SK-N-SH treated with all-trans-retinoic acid at 6 μM for 48 hours (cell line): ENCODE results near the gene ISG20.

Experiments used
- ATAC-seq: fragments of 200-7000 bp; cut with Tn5 transposase; 3 replicates; pipeline ENCODE4 v1.9.1; 2020; ENCODE audit warnings: mild to moderate bottlenecking, moderate library complexity
- ARNTL ChIP-seq: fragments of 450-650 bp; formaldehyde crosslinking; IDR thresholded peaks from 2 replicates; pipeline ENCODE4 v1.5.0; 2020; ENCODE audit warnings: low read depth, mild to moderate bottlenecking, moderate library complexity, borderline replicate concordance
- CREB5 ChIP-seq: fragments of 250-450 bp; sonication (Bioruptor Pico); IDR thresholded peaks from 2 replicates; pipeline ENCODE4 v1.5.1; 2020; ENCODE audit warnings: low read depth, mild to moderate bottlenecking, moderate library complexity
- CSRNP3 ChIP-seq: fragments of 250-450 bp; sonication (Bioruptor Pico); IDR thresholded peaks from 2 replicates; pipeline ENCODE4 v1.5.1; 2021; ENCODE audit warnings: mild to moderate bottlenecking, moderate library complexity
- ESRRG ChIP-seq: fragments of 250-450 bp; sonication (Bioruptor Pico); IDR thresholded peaks from 2 replicates; pipeline ENCODE4 v1.6.1; 2021; ENCODE audit warnings: mild to moderate bottlenecking
- ISL1 ChIP-seq: fragments of 250-450 bp; sonication (Bioruptor Pico); IDR thresholded peaks from 2 replicates; pipeline ENCODE4 v2.1.2; 2022; ENCODE audit warnings: mild to moderate bottlenecking, moderate library complexity
- OSR1 ChIP-seq: fragments of 250-450 bp; sonication (Bioruptor Pico); IDR thresholded peaks from 2 replicates; pipeline ENCODE4 v1.8.0; 2022; ENCODE audit warnings: moderate library complexity, mild to moderate bottlenecking, inconsistent platforms
- PPARA ChIP-seq: fragments of 250-450 bp; sonication (Bioruptor Pico); IDR thresholded peaks from 2 replicates; pipeline ENCODE4 v1.5.0; 2020; ENCODE audit warnings: mild to moderate bottlenecking, borderline replicate concordance
- RARB ChIP-seq: fragments of 250-450 bp; sonication (Bioruptor Pico); IDR thresholded peaks from 2 replicates; pipeline ENCODE4 v1.8.0; 2021; ENCODE audit warnings: mild to moderate bottlenecking, moderate library complexity
- SNAI2 ChIP-seq: fragments of 250-450 bp; sonication (Bioruptor Pico); IDR thresholded peaks from 2 replicates; pipeline ENCODE4 v1.5.0; 2020; ENCODE audit warnings: mild to moderate bottlenecking, moderate library complexity
- TCF4 ChIP-seq: fragments of 250-450 bp; sonication (Bioruptor Pico); IDR thresholded peaks from 2 replicates; pipeline ENCODE4 v1.8.0; 2021; ENCODE audit warnings: mild to moderate bottlenecking, moderate library complexity, borderline replicate concordance
- ZC3H10 ChIP-seq: fragments of 250-450 bp; sonication (Bioruptor Pico); IDR thresholded peaks from 2 replicates; pipeline ENCODE4 v1.5.1; 2021; ENCODE audit warnings: mild to moderate bottlenecking, moderate library complexity
- ZFP3 ChIP-seq: fragments of 250-450 bp; sonication (Bioruptor Pico); IDR thresholded peaks from 2 replicates; pipeline ENCODE4 v1.5.0; 2020; ENCODE audit warnings: mild to moderate bottlenecking, moderate library complexity
- ZFP30 ChIP-seq: fragments of 450-650 bp; formaldehyde crosslinking; IDR thresholded peaks from 2 replicates; pipeline ENCODE4 v1.5.0; 2022; ENCODE audit warnings: mild to moderate bottlenecking, moderate library complexity
- ZNF8 ChIP-seq: fragments of 450-650 bp; formaldehyde crosslinking; IDR thresholded peaks from 2 replicates; pipeline ENCODE4 v1.5.0; 2020; ENCODE audit warnings: mild to moderate bottlenecking, moderate library complexity
- TF ChIP-seq, protein P1 (sequence below): fragments of 250-450 bp; sonication (Bioruptor Pico); IDR thresholded peaks from 2 replicates; pipeline ENCODE4 v1.8.0; 2020; ENCODE audit warnings: mild to moderate bottlenecking, moderate library complexity, borderline replicate concordance
- TF ChIP-seq, protein P2 (sequence below): fragments of 250-450 bp; sonication (Bioruptor Pico); IDR thresholded peaks from 2 replicates; pipeline ENCODE4 v1.5.0; 2020; ENCODE audit warnings: mild to moderate bottlenecking, moderate library complexity
- TF ChIP-seq, protein P3 (sequence below): fragments of 250-450 bp; sonication (Bioruptor Pico); IDR thresholded peaks from 2 replicates; pipeline ENCODE4 v1.8.0; 2021; ENCODE audit warnings: low read depth, mild to moderate bottlenecking, moderate library complexity, borderline replicate concordance

Gene ISG20

DNA sequence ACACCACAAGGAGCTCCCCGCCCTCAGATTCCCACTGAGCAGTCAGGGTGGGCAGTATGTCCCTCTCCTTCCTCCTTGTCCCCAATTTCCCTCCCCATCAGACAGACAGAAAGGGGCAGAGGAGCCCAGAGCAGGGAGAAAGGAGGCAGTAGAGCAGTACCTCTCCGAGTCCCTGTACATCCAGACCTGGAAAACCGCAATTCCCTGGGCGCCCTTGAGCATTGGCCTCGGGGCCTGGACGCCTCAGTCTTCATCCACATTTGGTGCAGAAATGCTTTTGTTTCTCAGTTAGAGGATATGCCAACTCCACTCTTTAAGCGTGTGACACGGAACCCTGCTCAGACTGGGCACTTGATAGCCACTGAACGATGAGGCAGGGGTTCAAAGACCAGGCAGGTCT, 5.9 kb downstream of the ISG20 start (continued):
- TF ChIP-seq PPARA (CRISPR knock-in tag) (no peak), ZC3H10 (CRISPR knock-in tag) (no peak), TCF4 (CRISPR knock-in tag) (no peak)
- TF ChIP-seq, protein P1, sequence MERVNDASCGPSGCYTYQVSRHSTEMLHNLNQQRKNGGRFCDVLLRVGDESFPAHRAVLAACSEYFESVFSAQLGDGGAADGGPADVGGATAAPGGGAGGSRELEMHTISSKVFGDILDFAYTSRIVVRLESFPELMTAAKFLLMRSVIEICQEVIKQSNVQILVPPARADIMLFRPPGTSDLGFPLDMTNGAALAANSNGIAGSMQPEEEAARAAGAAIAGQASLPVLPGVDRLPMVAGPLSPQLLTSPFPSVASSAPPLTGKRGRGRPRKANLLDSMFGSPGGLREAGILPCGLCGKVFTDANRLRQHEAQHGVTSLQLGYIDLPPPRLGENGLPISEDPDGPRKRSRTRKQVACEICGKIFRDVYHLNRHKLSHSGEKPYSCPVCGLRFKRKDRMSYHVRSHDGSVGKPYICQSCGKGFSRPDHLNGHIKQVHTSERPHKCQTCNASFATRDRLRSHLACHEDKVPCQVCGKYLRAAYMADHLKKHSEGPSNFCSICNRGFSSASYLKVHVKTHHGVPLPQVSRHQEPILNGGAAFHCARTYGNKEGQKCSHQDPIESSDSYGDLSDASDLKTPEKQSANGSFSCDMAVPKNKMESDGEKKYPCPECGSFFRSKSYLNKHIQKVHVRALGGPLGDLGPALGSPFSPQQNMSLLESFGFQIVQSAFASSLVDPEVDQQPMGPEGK (CRISPR knock-in tag) = no peak

DNA sequence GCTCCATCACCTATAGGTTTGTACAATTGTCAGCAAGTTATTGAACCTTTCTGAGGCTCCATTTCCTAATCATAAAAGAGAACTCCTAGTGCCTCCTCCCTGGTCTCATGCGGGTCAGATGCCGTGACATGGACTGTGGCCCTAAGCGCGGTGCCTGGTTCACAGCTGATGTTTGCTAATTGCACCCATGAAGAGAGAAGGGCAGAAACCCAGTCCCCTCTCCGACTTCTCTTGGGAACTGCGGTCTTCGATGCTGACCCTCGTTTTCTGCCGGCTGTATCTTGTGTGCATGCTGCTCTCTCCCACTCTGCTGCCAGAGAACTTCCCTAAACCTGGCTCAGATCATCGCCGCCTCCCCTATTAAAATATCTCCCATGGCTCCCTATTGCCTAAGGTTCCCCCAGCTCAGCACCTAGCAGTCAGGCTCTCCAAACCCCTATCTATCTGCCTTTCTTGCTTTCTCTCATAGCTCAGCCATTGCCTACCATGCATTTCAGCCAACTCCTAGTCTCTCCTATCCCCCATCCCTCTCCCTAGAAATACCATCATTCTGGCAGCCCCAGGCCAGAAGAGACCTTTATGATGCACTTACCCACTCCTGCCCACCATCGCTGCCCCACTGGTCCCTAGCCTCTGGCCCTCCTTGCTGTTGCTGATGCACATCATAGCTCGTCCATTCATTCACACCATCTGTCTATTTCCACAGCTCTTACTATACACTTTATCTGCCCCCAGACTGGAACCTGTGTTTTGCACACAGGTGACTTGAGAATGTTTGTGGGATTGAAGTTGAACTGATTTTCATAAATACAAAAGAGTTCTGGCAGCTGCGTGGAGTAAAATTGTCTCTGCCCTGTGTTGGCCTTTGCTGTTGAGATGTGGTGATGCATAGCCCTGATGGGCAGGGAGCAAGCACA, 6.6 kb downstream of the ISG20 start:
- no peak for ATAC-seq
- TF ChIP-seq ZFP30 (CRISPR knock-in tag) (no peak), ZNF8 (CRISPR knock-in tag) (no peak), CREB5 (CRISPR knock-in tag) (no peak), TCF4 (CRISPR knock-in tag) (no peak), SNAI2 (no peak), ZFP3 (CRISPR knock-in tag) (no peak), CSRNP3 (CRISPR knock-in tag) (no peak), ESRRG (no peak), RARB (CRISPR knock-in tag) (no peak), PPARA (CRISPR knock-in tag) (no peak)
- TF ChIP-seq, protein P2, sequence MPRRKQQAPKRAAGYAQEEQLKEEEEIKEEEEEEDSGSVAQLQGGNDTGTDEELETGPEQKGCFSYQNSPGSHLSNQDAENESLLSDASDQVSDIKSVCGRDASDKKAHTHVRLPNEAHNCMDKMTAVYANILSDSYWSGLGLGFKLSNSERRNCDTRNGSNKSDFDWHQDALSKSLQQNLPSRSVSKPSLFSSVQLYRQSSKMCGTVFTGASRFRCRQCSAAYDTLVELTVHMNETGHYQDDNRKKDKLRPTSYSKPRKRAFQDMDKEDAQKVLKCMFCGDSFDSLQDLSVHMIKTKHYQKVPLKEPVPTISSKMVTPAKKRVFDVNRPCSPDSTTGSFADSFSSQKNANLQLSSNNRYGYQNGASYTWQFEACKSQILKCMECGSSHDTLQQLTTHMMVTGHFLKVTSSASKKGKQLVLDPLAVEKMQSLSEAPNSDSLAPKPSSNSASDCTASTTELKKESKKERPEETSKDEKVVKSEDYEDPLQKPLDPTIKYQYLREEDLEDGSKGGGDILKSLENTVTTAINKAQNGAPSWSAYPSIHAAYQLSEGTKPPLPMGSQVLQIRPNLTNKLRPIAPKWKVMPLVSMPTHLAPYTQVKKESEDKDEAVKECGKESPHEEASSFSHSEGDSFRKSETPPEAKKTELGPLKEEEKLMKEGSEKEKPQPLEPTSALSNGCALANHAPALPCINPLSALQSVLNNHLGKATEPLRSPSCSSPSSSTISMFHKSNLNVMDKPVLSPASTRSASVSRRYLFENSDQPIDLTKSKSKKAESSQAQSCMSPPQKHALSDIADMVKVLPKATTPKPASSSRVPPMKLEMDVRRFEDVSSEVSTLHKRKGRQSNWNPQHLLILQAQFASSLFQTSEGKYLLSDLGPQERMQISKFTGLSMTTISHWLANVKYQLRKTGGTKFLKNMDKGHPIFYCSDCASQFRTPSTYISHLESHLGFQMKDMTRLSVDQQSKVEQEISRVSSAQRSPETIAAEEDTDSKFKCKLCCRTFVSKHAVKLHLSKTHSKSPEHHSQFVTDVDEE (CRISPR knock-in tag) = no peak
- TF ChIP-seq, protein P1 (CRISPR knock-in tag) = no peak
- TF ChIP-seq, protein P3, sequence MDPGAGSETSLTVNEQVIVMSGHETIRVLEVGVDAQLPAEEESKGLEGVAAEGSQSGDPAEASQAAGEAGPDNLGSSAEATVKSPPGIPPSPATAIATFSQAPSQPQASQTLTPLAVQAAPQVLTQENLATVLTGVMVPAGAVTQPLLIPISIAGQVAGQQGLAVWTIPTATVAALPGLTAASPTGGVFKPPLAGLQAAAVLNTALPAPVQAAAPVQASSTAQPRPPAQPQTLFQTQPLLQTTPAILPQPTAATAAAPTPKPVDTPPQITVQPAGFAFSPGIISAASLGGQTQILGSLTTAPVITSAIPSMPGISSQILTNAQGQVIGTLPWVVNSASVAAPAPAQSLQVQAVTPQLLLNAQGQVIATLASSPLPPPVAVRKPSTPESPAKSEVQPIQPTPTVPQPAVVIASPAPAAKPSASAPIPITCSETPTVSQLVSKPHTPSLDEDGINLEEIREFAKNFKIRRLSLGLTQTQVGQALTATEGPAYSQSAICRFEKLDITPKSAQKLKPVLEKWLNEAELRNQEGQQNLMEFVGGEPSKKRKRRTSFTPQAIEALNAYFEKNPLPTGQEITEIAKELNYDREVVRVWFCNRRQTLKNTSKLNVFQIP (CRISPR knock-in tag) = no peak

- no peak for ATAC-seq
- TF ChIP-seq TCF4 (CRISPR knock-in tag) (no peak), ESRRG (no peak), ARNTL (CRISPR knock-in tag) (no peak), ISL1 (CRISPR knock-in tag) (no peak), ZFP3 (CRISPR knock-in tag) (no peak), ZC3H10 (CRISPR knock-in tag) (no peak), CREB5 (CRISPR knock-in tag) (no peak), RARB (CRISPR knock-in tag) (no peak), OSR1 (CRISPR knock-in tag) (no peak), SNAI2 (no peak)
- TF ChIP-seq, protein P1 (CRISPR knock-in tag) = no peak
- TF ChIP-seq, protein P2 (CRISPR knock-in tag) = no peak
These were observed 7.2 kb downstream of the ISG20 start for GRCh38 chr15:88646088-88646405.
